ENCODE measurements around the gene NEUROG3. TPM values are rescaled to one million over a fixed set of nuclear protein-coding genes. Genes with fewer than 3 reads are reported as not detected.

NEUROG3 gene
- total RNA-seq, 1 experiment from 2014 or later: not detected

- Mint-ChIP-seq H3K36me3 (ENCODE audit: insufficient read depth, unreplicated experiment) (no peaks in the 10 kb centered on the region), H3K27me3 (ENCODE audit: insufficient read depth, unreplicated experiment) (peaks cover 54% of the 10 kb centered on the region), H3K27ac (ENCODE audit: low read depth, unreplicated experiment) (no peak overlapping the region), H3K4me3 (ENCODE audit: unreplicated experiment) (no peak overlapping the region), H3K4me1 (ENCODE audit: insufficient read depth, unreplicated experiment) (no peaks in the 10 kb centered on the region), H3K9me3 (ENCODE audit: unreplicated experiment) (no peaks in the 10 kb centered on the region)
- BruUV-seq (replicated peaks): no TSS peak
- no peak for TF ChIP-seq CTCF (IDR thresholded peaks at IDR 0.05; ENCODE audit: unreplicated experiment)
- CTCF ChIA-PET: no interaction called here
- intact Hi-C loops (cut with micrococcal nuclease): no loop called here
- DNase-seq (ENCODE audit: unreplicated experiment): no peak
- POLR2A ChIA-PET: no interaction called here
Measured at GRCh38 chr10:69580435-69580834, 7.2 kb upstream of the NEUROG3 start.

DNA sequence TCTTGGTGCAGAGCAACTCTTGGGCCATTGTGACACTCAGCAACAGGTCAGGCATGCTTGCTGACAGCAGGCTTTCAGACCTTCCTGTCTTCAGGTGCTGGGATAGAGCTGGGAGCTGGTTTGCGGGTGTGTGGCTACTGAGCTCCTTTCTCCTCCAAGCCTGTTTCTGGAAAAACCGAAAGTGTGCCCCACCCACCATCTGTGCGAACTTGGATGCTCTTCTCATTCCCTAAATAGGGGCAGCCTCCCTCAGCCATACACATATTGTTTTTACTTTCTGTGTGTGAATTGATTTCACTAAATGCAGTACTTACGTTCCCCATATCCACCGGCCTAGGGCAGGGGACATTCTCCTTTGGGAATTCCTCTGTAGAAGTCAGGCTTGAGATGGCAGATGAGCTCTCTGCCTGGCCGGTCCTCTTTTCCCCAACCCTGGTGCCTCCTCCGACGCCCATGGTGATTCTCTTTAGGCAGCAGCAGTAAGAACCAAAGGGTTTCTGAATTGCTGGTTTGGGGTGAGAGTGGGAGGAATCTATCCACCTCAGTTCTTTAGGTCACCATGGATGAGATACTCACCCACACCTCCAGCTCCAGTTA, 6.3 kb upstream of the NEUROG3 start:
- peaks cover 63% of the 10 kb centered on the region for H3K27me3 Mint-ChIP-seq (ENCODE audit: insufficient read depth, unreplicated experiment)
- ChIA-PET CTCF (no interaction called here), POLR2A (no interaction called here)
- no peaks in the 10 kb centered on the region for H3K9me3 Mint-ChIP-seq (ENCODE audit: unreplicated experiment)
- no TSS peak for BruUV-seq (replicated peaks)
- no peaks in the 10 kb centered on the region for H3K36me3 Mint-ChIP-seq (ENCODE audit: insufficient read depth, unreplicated experiment)
- H3K4me1 Mint-ChIP-seq (ENCODE audit: insufficient read depth, unreplicated experiment): no peaks in the 10 kb centered on the region
- DNase-seq (ENCODE audit: unreplicated experiment): no peak
- no peak for TF ChIP-seq CTCF (IDR thresholded peaks at IDR 0.05; ENCODE audit: unreplicated experiment)
- no peak overlapping the region for H3K27ac Mint-ChIP-seq (ENCODE audit: low read depth, unreplicated experiment)
- intact Hi-C loops (cut with micrococcal nuclease): no loop called here
- no peak overlapping the region for H3K4me3 Mint-ChIP-seq (ENCODE audit: unreplicated experiment)

DNA sequence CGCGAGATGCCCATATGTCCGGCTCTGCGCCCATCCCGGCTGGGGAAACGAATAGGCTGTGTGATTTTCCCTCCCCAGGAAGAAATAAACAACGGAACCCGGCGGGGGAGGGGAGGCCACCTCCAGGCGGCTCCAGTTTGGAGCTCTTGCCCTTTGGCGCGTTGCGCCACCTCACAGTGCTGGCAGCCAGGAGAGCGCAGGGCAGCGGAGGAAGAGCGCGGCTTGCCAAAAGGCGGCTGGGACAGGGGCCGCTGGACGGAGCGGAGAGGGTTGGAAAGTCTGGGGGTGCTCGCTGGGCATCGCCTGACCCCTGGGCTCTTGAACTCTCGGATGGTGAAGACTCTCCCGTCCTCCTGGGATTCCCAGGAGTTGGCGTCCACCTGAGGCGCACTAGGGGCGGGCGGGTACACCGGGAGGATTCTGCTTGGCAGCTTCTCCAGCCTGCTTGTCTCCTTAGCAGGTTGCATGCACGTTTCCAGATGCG, 5.3 kb upstream of the NEUROG3 start:
- ChIA-PET POLR2A (no interaction called here), CTCF (no interaction called here)
- Mint-ChIP-seq H3K27ac (ENCODE audit: low read depth, unreplicated experiment) (no peak overlapping the region), H3K4me1 (ENCODE audit: insufficient read depth, unreplicated experiment) (no peaks in the 10 kb centered on the region), H3K36me3 (ENCODE audit: insufficient read depth, unreplicated experiment) (no peaks in the 10 kb centered on the region), H3K4me3 (ENCODE audit: unreplicated experiment) (no peak overlapping the region), H3K27me3 (ENCODE audit: insufficient read depth, unreplicated experiment) (peaks cover 73% of the 10 kb centered on the region), H3K9me3 (ENCODE audit: unreplicated experiment) (no peaks in the 10 kb centered on the region)
- no peak for DNase-seq (ENCODE audit: unreplicated experiment)
- TF ChIP-seq CTCF (IDR thresholded peaks at IDR 0.05; ENCODE audit: unreplicated experiment): no peak
- BruUV-seq (replicated peaks): no TSS peak
- intact Hi-C loops (cut with micrococcal nuclease): no loop called here

DNA sequence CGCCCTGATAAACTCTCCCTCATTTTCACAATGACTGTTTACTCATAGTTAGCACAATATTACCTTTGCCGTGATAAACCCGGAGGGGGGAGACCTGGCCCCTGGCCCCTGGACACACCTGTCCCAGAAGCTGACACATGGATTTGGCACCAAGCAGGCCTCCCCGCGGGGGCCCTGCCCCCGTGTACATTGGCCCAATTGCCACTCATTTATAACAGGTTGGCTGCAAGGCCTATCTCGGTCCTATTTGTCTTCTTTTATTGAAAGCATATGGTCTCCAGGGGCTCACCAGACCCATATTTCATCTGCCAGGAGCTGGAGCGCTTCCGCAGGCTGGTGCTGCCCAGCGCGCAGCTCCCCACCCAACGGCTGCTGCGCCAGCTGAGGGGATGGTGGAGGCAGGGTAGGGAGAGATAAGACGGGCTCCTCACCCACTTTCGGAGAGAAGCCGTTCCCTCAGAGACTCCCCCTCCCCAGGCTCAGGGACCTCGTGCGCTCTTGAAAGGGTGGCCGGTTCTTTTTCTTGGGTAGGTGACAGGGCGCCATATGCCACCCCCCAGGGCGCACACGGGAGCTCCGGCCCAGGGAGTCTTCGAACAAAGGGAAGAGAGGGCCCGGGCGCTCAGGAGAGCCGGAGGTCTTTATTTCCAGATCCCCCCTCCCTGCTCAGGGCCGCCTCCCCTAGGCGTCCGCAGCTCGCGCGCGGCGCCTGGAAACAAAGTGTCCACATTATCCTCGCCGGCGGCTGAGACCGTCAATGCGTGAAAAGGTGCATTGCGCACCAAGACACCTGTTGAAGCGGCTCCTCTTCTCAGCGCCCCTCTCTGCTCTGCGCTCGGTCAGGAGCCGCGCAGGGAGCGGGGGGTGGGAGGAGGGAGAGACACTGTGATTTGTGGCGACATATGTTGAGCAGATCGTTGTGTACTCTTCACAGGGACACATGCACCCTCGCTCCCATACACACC, 4.3 kb upstream of the NEUROG3 start:
- no peaks in the 10 kb centered on the region for H3K36me3 Mint-ChIP-seq (ENCODE audit: insufficient read depth, unreplicated experiment)
- no peak overlapping the region for H3K27ac Mint-ChIP-seq (ENCODE audit: low read depth, unreplicated experiment)
- TF ChIP-seq CTCF (IDR thresholded peaks at IDR 0.05; ENCODE audit: unreplicated experiment): no peak
- no peaks in the 10 kb centered on the region for H3K4me1 Mint-ChIP-seq (ENCODE audit: insufficient read depth, unreplicated experiment)
- H3K27me3 Mint-ChIP-seq (ENCODE audit: insufficient read depth, unreplicated experiment): peaks cover 83% of the 10 kb centered on the region
- POLR2A ChIA-PET: no interaction called here
- no peak for DNase-seq (ENCODE audit: unreplicated experiment)
- intact Hi-C loops (cut with micrococcal nuclease): no loop called here
- BruUV-seq (replicated peaks): no TSS peak
- H3K4me3 Mint-ChIP-seq (ENCODE audit: unreplicated experiment): no peak overlapping the region
- CTCF ChIA-PET: interaction anchor here (0.9 kb wide), 1 partner anchor 21 kb away, joined by 3 read pairs; no protein-coding TSS in a partner anchor
- H3K9me3 Mint-ChIP-seq (ENCODE audit: unreplicated experiment): no peaks in the 10 kb centered on the region
